Measurements from ENCODE around the gene ACSS2.

DNA sequence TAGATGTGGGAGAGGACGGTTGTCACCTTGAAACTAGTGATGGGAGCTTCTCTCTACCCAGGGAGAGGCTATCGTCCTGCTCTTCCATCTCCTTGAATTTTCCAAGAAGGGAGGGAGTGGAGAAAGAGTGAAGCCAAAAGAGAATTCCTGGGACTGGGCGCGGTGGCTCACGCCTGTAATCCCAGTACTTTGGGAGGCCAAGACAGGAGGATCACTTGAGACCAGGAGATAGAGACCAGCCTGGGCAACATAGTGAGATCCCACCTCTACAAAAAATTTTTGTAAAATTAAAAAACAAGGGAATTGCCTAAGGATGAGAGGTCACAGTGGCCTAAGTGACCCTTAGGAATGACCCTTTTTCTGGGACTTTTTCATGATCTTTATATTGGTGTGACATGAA lies 88.1 kb downstream of the ACSS2 start:
- TF ChIP-seq POLR2A (IDR thresholded peaks at IDR 0.05; ENCODE audit: low read length) (no peak), GATA1 (IDR thresholded peaks at IDR 0.05; ENCODE audit: low read depth, low read length) (no peak)

All from erythroblast (primary cell).